Measurements from ENCODE around the gene NTNG1.
A peak's percentile ranks its signal among the peaks of the same experiment; 100 is the strongest.

The NTNG1 gene

GRCh38 chr1:107267489-107267888 lies 126.7 kb downstream of the NTNG1 start:
- TF ChIP-seq CTCF (IDR thresholded peaks at IDR 0.05) = no peak

- TF ChIP-seq CTCF (IDR thresholded peaks at IDR 0.05) = no peak
Observed at GRCh38 chr1:107272321-107272720, 131.5 kb downstream of the NTNG1 start.

- no peak for TF ChIP-seq CTCF (IDR thresholded peaks at IDR 0.05)
Observed at GRCh38 chr1:107273515-107273914, 132.7 kb downstream of the NTNG1 start.

GRCh38 chr1:107274227-107274626 lies 133.4 kb downstream of the NTNG1 start:
- TF ChIP-seq CTCF (IDR thresholded peaks at IDR 0.05) = no peak

- TF ChIP-seq CTCF (IDR thresholded peaks at IDR 0.05) = no peak
Observed at GRCh38 chr1:107276247-107276646, 135.4 kb downstream of the NTNG1 start.

- peak; percentile 71 for TF ChIP-seq CTCF (IDR thresholded peaks at IDR 0.05)
Observed at GRCh38 chr1:107277022-107277421, 136.2 kb downstream of the NTNG1 start.

GRCh38 chr1:107286125-107286524 lies 145.3 kb downstream of the NTNG1 start:
- TF ChIP-seq CTCF (IDR thresholded peaks at IDR 0.05) = no peak

- TF ChIP-seq CTCF (IDR thresholded peaks at IDR 0.05) = no peak
Observed at GRCh38 chr1:107291987-107292386, 151.1 kb downstream of the NTNG1 start.

All from LNCAP (cell line).